ENCODE measurements around the gene TBXAS1. TPM values are rescaled to one million over a fixed set of nuclear protein-coding genes. Genes with fewer than 3 reads are reported as not detected.

The TBXAS1 gene
- polyA plus RNA-seq, 3 donors from 2014 or later: 59.6 to 93.3 (median 68.7) TPM

DNA sequence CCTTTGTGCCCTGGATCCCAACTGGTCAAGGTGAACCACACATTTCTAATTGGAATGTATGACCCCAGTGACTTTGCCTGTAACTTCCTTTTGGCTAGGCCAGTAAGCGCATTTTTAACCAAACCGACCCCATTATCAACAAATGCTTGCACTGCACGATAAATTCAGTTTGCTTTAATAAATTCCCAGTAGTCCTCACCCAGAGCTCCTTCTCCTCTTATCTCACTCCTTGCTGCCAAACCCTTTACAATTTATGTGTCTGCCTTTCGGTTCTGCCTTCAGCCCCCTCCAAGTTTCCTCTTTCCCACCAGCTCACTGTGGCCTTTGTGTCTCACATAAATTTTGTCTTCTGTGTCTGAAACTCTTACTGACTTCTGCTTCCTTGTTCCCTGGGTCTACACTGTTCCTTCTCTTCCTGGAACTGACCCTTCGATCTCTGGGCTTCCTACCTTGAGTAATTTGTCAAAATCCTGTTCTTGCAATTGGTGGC, 59.0 kb downstream of the TBXAS1 start:
- Mint-ChIP-seq H3K36me3 (peaks cover 9 to 20% (median 13%) of the 10 kb centered on the region in 3 donors), H3K9me3 (no peaks in the 10 kb centered on the region), H3K27ac (peak overlapping the region; percentile 82 to 97 (median 94)), H3K4me1 (peaks cover 69 to 71% of the 10 kb centered on the region in 2 donors), H3K27me3 (ENCODE audit: low read depth in 3 of 3) (peaks cover 3 to 8% (median 4%) of the 10 kb centered on the region in 3 donors), H3K4me3 (peak overlapping the region in 2 of 5 donors; percentile 1 to 37)
- DNase-seq: no peak

DNA sequence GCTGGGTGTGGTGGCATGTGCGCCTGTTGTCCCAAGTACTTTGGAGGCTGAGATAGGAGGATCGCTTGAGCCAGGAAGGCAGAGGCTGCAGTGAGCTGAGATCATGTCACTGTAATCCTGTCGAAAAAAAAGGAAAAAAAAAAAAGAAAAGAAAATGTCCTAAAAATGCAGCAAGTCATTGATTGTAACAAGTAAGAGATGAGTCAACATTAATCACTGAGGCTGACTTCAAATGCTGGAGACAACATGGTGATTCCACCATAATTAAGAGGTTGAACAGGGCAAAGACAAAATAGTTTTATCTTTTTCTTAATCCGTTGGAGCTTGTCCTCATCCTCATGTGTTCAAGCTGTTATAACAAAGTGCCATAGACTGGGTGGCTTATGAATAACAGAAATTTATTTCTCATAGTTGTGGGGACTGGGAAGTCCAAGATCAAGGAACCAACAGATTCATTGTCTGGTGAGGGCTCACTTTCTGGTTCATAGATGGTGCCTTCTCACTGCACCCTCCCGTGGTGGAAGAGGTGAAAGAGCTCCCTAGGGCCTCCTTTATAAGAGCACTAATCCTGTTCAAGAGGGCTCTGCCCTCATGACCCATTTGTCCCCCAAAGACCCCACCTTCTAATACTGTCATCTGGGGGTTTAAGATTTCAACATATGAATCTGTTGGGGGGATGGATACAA, 60.3 kb downstream of the TBXAS1 start:
- Mint-ChIP-seq H3K4me3 (peak overlapping the region in 2 of 5 donors; percentile 21 to 54), H3K27me3 (ENCODE audit: low read depth in 3 of 3) (peaks cover 3 to 8% (median 4%) of the 10 kb centered on the region in 3 donors), H3K9me3 (no peaks in the 10 kb centered on the region), H3K27ac (peak overlapping the region in 5 of 6 donors; percentile 61 to 97 (median 92)), H3K4me1 (peaks cover 56 to 60% of the 10 kb centered on the region in 2 donors), H3K36me3 (peaks cover 9 to 17% (median 13%) of the 10 kb centered on the region in 3 donors)
- no peak for DNase-seq

DNA sequence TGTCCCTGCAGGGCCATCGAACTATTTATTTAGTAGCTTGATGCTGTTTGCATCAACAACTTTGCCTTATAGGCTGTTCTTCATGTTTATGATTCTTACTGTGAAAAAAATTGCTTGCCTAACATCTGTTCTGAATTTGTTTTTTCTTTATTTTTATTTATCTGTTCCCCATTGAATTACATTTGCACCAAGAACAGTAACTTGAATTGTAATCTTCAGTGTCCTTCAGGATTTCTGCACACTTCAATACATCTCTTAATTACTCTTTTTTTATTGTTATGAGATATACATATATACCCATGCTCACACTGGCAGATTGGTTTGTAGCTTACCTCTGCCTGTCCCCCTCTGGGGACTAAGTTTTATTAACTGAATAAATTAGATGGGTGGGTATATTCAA, 64.4 kb downstream of the TBXAS1 start:
- Mint-ChIP-seq H3K27ac (peak overlapping the region in 1 of 6 donors; percentile 37), H3K36me3 (peaks cover 5 to 16% (median 8%) of the 10 kb centered on the region in 3 donors), H3K4me1 (peaks cover 35 to 38% of the 10 kb centered on the region in 2 donors), H3K4me3 (no peak overlapping the region), H3K9me3 (no peaks in the 10 kb centered on the region), H3K27me3 (ENCODE audit: low read depth in 3 of 3) (peaks cover 0 to 2% (median 2%) of the 10 kb centered on the region in 3 donors)
- no peak for DNase-seq

DNA sequence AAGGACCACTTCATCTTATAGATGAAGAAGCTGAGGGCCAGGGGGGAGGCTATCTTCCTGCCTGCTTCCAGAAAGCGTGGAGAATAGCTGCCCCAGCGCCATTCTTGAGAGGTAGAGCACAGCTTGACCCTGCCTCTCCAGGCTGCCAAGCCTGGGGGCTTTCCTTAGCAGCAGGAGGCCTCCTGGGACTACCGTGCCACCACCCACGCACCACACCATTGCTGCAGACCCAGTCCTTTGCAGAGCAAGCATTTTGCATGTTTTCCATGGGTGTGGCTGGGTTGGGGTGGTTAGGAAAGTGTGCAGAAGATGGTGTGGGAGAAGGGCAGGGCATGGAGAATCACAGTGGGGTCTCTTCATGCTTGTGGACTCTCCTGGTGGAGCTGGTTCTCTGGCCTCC, 64.9 kb downstream of the TBXAS1 start:
- Mint-ChIP-seq H3K4me3 (no peak overlapping the region), H3K4me1 (peaks cover 29 to 34% of the 10 kb centered on the region in 2 donors), H3K27me3 (ENCODE audit: low read depth in 3 of 3) (peaks cover 0 to 2% (median 0%) of the 10 kb centered on the region in 3 donors), H3K9me3 (no peaks in the 10 kb centered on the region), H3K27ac (no peak overlapping the region), H3K36me3 (peaks cover under 1 to 11% (median 6%) of the 10 kb centered on the region in 3 donors)
- no peak for DNase-seq

DNA sequence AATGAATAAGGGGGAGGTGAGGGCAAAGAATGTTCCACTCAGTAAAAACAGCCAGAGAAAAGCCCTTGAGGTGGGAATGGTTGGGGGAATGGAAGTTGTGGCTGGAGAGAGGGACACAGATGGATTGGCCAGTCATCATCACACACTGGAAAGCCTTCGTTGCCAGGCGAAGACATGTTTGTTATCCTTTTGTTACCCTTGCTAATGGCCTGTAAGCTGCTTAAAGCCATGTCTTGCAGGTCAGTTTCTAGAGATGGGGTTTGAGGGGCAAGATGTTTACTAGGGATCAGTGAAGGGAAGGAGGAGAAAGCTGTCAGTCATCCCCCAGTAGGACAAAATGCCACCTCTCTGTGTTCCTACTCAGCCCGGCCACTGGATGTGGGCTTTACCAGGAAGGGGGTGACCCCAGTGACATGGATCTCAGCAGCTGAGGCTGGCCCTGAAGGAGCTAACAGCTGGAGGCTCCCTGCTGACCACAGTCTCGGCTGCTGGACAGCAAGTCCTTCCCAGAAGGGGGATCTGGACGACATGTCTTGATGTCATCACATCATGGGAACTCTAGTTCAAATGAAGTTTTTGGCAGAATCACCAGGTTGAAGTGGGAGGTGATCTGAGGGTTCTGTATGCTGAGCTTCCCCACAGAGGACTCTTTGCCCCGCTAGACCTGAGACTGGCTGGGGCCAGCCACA, 66.2 kb downstream of the TBXAS1 start:
- no peaks in the 10 kb centered on the region for H3K9me3 Mint-ChIP-seq
- H3K27me3 Mint-ChIP-seq (ENCODE audit: low read depth in 3 of 3): peaks cover 0 to 2% (median 0%) of the 10 kb centered on the region in 3 donors
- H3K4me1 Mint-ChIP-seq: peaks cover 20 to 28% of the 10 kb centered on the region in 2 donors
- peaks cover 0 to 8% (median 4%) of the 10 kb centered on the region in 3 donors for H3K36me3 Mint-ChIP-seq
- H3K27ac Mint-ChIP-seq: peak overlapping the region in 5 of 6 donors; percentile 17 to 67 (median 58)
- H3K4me3 Mint-ChIP-seq: no peak overlapping the region
- no peak for DNase-seq

DNA sequence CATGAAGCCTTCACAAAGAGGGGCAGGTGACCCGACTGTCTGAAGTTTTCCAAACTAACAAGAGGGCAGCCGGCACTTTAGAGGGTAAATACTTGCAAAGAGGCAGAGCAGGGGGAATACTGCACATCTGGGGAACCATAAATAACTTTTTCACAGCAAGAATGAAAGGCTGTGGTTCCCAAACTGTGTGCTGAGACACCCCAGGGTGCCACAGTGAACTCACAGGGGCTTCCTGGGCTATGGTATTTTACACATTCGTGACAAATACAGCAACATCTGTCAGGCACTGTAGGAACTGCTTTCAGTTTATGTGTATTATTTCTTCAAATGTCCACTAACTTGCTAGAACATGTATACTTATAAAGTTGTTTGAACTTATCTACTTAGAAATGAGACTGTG, 67.2 kb downstream of the TBXAS1 start:
- Mint-ChIP-seq H3K9me3 (no peaks in the 10 kb centered on the region), H3K27me3 (ENCODE audit: low read depth in 3 of 3) (peaks cover 0 to 2% (median 0%) of the 10 kb centered on the region in 3 donors)

DNA sequence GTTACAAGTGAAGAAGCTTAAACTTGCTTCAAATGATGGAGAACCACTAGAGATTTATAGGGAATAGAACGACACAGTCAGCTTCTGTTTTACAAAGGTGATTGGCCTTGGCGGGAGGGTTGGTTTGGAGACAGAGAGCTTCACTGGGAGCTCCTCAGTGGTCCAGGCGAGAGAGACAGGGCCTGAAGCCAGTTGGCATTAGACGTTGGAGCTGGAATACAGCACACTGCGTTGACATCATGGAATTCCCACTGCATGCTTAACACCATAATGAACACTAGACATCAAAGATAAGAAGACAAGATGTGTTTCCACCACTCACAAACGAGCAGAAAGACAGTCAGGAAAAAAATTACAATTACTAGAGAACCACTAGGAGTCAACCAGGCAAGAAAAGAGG, 67.8 kb downstream of the TBXAS1 start:
- Mint-ChIP-seq H3K4me3 (no peak overlapping the region), H3K4me1 (peaks cover 20 to 28% of the 10 kb centered on the region in 2 donors), H3K27me3 (ENCODE audit: low read depth in 3 of 3) (peaks cover 0 to 2% (median 0%) of the 10 kb centered on the region in 3 donors), H3K36me3 (peaks cover 0 to 3% (median 0%) of the 10 kb centered on the region in 3 donors), H3K9me3 (no peaks in the 10 kb centered on the region), H3K27ac (peak overlapping the region in 1 of 6 donors; percentile 64)
- no peak for DNase-seq

More for the DNA sequence above, 67.2 kb downstream of the TBXAS1 start:
- DNase-seq: no peak
- H3K36me3 Mint-ChIP-seq: peaks cover 0 to 3% (median 0%) of the 10 kb centered on the region in 3 donors
- H3K27ac Mint-ChIP-seq: peak overlapping the region in 2 of 6 donors; percentile 44 to 64
- no peak overlapping the region for H3K4me3 Mint-ChIP-seq
- peaks cover 20 to 28% of the 10 kb centered on the region in 2 donors for H3K4me1 Mint-ChIP-seq

DNA sequence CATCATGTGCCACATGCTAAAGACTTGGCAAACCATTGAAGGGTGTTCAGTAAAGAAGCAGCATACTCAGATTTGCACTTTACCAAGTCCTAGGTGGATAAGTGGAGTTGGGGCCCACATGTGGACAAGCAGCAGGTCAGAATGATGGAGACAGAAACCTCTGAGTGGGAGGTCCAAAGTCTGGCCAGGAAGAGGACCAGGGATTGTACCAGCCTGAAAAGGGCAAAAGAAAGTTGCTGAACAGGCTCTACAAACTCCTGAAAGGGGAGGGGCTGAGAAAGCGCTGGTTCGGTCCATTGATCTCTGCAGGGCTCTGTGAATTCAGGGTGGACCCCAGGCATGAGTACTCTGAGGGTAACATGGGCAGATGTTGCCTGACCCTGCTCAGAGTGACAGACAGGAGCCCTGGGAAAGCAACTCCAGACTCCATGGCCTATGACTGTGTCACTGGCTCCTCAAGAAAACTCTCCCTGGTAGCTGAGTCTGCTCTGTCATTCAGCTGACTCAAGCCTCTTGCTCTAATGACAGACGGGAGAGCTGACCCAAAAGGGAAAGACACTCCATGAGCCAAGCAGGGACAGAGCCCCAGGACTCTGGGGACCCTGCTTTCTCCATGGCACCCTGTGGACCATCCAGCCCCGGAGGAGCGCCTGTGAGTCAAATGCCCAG, 68.5 kb downstream of the TBXAS1 start:
- H3K27me3 Mint-ChIP-seq (ENCODE audit: low read depth in 3 of 3): peaks cover 0 to 2% (median 0%) of the 10 kb centered on the region in 3 donors

DNA sequence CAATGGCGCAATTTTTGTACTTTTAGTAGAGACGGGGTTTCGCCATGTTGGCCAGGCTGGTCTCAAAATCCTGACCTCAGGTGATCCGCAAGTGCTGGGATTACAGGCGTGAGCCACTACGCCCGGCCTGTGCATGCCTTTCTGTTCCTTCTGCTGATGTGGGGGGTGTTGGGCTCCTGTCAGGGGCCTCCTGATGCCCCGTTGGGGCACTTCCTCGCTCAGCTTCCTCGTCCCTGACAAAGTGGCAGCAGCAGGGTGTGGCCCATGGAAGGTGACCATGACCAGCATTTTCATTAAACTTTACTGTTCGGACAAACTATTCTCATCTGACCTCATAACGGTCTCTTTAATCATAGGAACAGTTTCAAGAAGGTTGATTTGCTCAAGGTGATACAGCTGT, 69.4 kb downstream of the TBXAS1 start:
- no peak for DNase-seq
- Mint-ChIP-seq H3K9me3 (peaks cover 0 to 5% (median 0%) of the 10 kb centered on the region in 6 donors), H3K36me3 (no peaks in the 10 kb centered on the region), H3K27me3 (ENCODE audit: low read depth in 3 of 3) (peaks cover 0 to 2% (median 0%) of the 10 kb centered on the region in 3 donors), H3K4me3 (no peak overlapping the region), H3K27ac (peak overlapping the region in 1 of 6 donors; percentile 11), H3K4me1 (peaks cover 28 to 34% of the 10 kb centered on the region in 2 donors)

More for the DNA sequence above, 68.5 kb downstream of the TBXAS1 start:
- no peak overlapping the region for H3K27ac Mint-ChIP-seq
- peaks cover 0 to 3% (median 0%) of the 10 kb centered on the region in 3 donors for H3K36me3 Mint-ChIP-seq
- DNase-seq: no peak
- H3K4me3 Mint-ChIP-seq: no peak overlapping the region
- peaks cover 0 to under 1% (median 0%) of the 10 kb centered on the region in 6 donors for H3K9me3 Mint-ChIP-seq
- peaks cover 28 to 34% of the 10 kb centered on the region in 2 donors for H3K4me1 Mint-ChIP-seq

DNA sequence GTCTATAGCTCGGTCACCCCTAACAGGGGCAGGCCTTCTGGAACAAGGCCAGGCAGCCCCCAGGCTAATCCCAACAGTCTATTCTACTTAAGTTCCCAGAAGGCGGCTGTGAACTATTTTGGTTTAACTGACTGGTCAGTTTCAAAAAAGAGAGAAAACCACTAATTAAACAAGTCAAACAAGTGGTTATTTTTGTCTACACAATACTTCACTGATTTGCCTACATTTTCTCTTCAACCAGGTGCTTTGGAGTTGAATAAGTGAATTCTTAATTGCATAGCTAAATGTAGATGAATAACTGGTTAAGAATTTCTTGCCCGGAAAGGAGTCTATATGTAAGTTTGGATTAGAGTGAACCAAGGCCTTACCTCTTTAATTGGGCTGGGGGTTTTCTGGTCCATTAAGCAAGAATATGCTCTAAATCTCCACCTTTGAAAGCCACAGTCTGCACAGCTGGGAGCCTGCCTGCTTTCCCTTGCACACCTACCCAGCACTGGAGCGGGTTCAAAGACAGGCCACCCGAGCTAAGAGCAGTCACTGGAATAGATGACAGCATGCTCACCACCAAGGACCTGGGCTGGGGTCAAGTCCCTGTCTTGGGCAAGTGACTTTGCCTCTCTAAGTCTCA, 70.4 kb downstream of the TBXAS1 start:
- DNase-seq: no peak
- Mint-ChIP-seq H3K27me3 (ENCODE audit: low read depth in 3 of 3) (peaks cover 0 to 2% (median 0%) of the 10 kb centered on the region in 3 donors), H3K36me3 (peaks cover 0 to 4% (median 0%) of the 10 kb centered on the region in 3 donors), H3K4me3 (no peak overlapping the region), H3K9me3 (peaks cover 0 to 5% (median 0%) of the 10 kb centered on the region in 6 donors), H3K27ac (peak overlapping the region in 2 of 6 donors; percentile 34 to 54), H3K4me1 (peaks cover 30% of the 10 kb centered on the region in 2 donors)

DNA sequence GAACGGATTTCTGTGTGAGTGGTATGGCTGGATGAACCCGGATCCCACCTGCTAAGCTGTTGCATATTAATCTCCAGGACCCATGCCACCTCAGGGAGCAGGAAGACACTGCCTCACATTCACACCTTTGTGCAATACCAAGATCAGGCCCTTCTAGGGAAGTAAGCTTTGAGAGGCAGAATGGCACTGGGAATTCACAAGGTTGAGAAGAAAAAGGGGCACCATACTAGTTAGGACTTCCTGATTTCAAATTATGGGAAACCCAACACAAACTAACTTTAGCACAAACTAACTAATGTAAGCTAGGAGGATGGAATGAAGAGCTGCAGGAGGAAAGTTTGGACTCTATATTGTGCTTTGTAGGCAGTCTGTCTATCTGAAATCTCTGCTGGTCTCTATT, 71.3 kb downstream of the TBXAS1 start:
- peaks cover 0 to 4% (median 0%) of the 10 kb centered on the region in 3 donors for H3K36me3 Mint-ChIP-seq
- no peaks in the 10 kb centered on the region for H3K27me3 Mint-ChIP-seq (ENCODE audit: low read depth in 3 of 3)
- peak overlapping the region in 3 of 6 donors; percentile 14 to 43 (median 38) for H3K27ac Mint-ChIP-seq
- H3K4me3 Mint-ChIP-seq: no peak overlapping the region
- H3K4me1 Mint-ChIP-seq: peaks cover 27 to 31% of the 10 kb centered on the region in 2 donors
- peaks cover 0 to 5% (median 0%) of the 10 kb centered on the region in 6 donors for H3K9me3 Mint-ChIP-seq
- no peak for DNase-seq

DNA sequence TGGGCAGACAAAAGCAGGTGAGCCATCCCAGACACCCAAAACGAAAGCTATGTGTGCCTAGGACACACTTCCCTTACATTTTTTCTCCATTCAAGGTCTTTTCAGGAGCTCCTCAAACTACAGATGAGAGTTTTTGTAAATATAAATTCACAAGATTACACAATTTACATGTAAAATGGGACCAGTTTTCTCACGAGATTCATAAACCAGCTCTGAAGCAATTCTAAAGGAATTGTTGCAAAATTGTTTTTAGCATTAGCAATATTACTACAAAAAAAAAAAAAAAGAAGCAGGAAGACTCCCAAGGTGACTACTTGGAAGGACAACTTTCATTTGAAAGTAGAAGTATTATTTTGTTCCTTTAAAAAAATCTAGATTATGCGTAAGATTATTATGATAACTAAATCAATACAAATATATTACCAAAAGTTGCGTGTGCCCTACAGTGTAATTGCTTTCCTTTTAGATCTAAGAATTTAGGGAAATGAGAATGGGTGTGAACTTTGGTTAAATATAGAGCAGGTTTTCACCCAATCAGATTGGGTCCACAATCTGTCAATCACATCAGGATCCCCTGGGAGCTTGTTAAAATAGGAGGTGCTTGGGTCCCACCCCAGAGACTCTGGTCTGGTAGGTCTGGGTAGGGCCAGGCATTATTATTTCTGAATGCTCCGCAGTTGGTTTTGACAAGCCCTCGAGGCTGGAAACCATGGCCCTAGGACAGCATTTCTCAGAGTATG, 72.2 kb downstream of the TBXAS1 start:
- DNase-seq: no peak
- Mint-ChIP-seq H3K4me1 (peaks cover 23 to 24% of the 10 kb centered on the region in 2 donors), H3K4me3 (no peak overlapping the region), H3K27me3 (ENCODE audit: low read depth in 3 of 3) (no peaks in the 10 kb centered on the region), H3K36me3 (peaks cover 0 to 4% (median under 1%) of the 10 kb centered on the region in 3 donors), H3K27ac (peak overlapping the region in 3 of 6 donors; percentile 38 to 54 (median 43)), H3K9me3 (peaks cover 0 to 5% (median 0%) of the 10 kb centered on the region in 6 donors)

All from immature natural killer cell (primary cell).